Neural progenitor cell (in vitro differentiated cells): ENCODE data around the gene CD46. TPM values are rescaled to one million over a fixed set of nuclear protein-coding genes. Genes with fewer than 3 reads are reported as not detected.
"Not testable (repeated sequence)": the region's sequence is repeated elsewhere in the genome, so short reads cannot be mapped to it uniquely, and the experiment has no call there.

ENCODE experiments used
- DNase-seq: peaks from one replicate; pipeline ENCODE4 v3.0.0-alpha.2; 2016; ENCODE audit warnings: low spot score
- H2AFZ ChIP-seq: fragments of 200-600 bp; sonication (generic); replicated peaks from 2 replicates; pipeline ENCODE4 v1.6.1; 2016; ENCODE audit warnings: antibody characterized with exemption
- H3F3A ChIP-seq: fragments of 200-600 bp; sonication (generic); 2 replicates; pipeline ENCODE4 v1.6.1; 2016; ENCODE audit warnings: antibody characterized with exemption, low read depth
- H3K27ac ChIP-seq: fragments of 200-600 bp; sonication (generic); 2 replicates; pipeline ENCODE4 v1.5.1; 2016; ENCODE audit warnings: mild to moderate bottlenecking
- H3K27me3 ChIP-seq: fragments of 200-600 bp; sonication (generic); 2 replicates; pipeline ENCODE4 v1.6.1; 2016; ENCODE audit warnings: mild to moderate bottlenecking, moderate library complexity
- H3K36me3 ChIP-seq: fragments of 200-600 bp; sonication (generic); 2 replicates; pipeline ENCODE4 v1.5.1; 2016
- H3K4me1 ChIP-seq: fragments of 200-600 bp; sonication (generic); 2 replicates; pipeline ENCODE4 v1.6.1; 2016; ENCODE audit warnings: mixed run types
- H3K4me2 ChIP-seq: fragments of 200-600 bp; sonication (generic); 2 replicates; pipeline ENCODE4 v1.6.1; 2016
- H3K4me3 ChIP-seq: fragments of 200-600 bp; sonication (generic); 2 replicates; pipeline ENCODE4 v1.5.1; 2016
- H3K79me2 ChIP-seq: fragments of 200-600 bp; sonication (generic); 2 replicates; pipeline ENCODE4 v1.6.1; 2016; ENCODE audit warnings: low read depth
- H3K9ac ChIP-seq: fragments of 200-600 bp; sonication (generic); 2 replicates; pipeline ENCODE4 v1.6.1; 2016
- H3K9me3 ChIP-seq: fragments of 200-600 bp; sonication (generic); 2 replicates; pipeline ENCODE4 v1.5.1; 2016; ENCODE audit warnings: low read depth
- H4K20me1 ChIP-seq: fragments of 200-600 bp; sonication (generic); 2 replicates; pipeline ENCODE4 v1.6.1; 2016; ENCODE audit warnings: low read depth
- H3K27ac Mint-ChIP-seq: 3 replicates; pipeline ENCODE4 v1.8.0; 2021; ENCODE audit warnings: mixed read lengths
- H3K27me3 Mint-ChIP-seq: 2 replicates; pipeline ENCODE4 v1.8.0; 2022; ENCODE audit warnings: low read depth, mild to moderate bottlenecking, inconsistent platforms, moderate library complexity, mixed read lengths; ENCODE audit not compliant: insufficient read depth
- H3K36me3 Mint-ChIP-seq: 3 replicates; pipeline ENCODE4 v1.8.0; 2021; ENCODE audit warnings: mixed read lengths
- H3K4me1 Mint-ChIP-seq: 3 replicates; pipeline ENCODE4 v1.8.0; 2021; ENCODE audit warnings: mixed read lengths
- H3K4me3 Mint-ChIP-seq: 3 replicates; pipeline ENCODE4 v1.8.0; 2021; ENCODE audit warnings: mild to moderate bottlenecking, moderate library complexity, mixed read lengths
- H3K9me3 Mint-ChIP-seq: 3 replicates; pipeline ENCODE4 v1.8.0; 2020; ENCODE audit warnings: mixed read lengths
- CTCF ChIP-seq: fragments of 200-600 bp; sonication (generic); IDR thresholded peaks from 2 replicates; pipeline ENCODE4 v1.5.1; 2017; ENCODE audit warnings: antibody characterized with exemption, mild to moderate bottlenecking
- EZH2 ChIP-seq: fragments of 200-600 bp; sonication (generic); IDR thresholded peaks from 2 replicates; pipeline ENCODE4 v1.6.1; 2017; ENCODE audit warnings: antibody characterized with exemption, mild to moderate bottlenecking, moderate library complexity
- EZH2phosphoT487 ChIP-seq: fragments of 200-600 bp; sonication (generic); IDR thresholded peaks from 2 replicates; pipeline ENCODE4 v1.6.1; 2017; ENCODE audit warnings: antibody characterized with exemption
- total RNA-seq: library from RNA; depleted of rRNA; stranded (reverse); fragments of >200 nt; gene quantifications from 2 replicates; pipeline ENCODE4 v1.2.3, GENCODE V29; 2015; ENCODE audit warnings: low replicate concordance

CD46 gene
- total RNA-seq, 1 donor from 2014 or later: 186 TPM

DNA sequence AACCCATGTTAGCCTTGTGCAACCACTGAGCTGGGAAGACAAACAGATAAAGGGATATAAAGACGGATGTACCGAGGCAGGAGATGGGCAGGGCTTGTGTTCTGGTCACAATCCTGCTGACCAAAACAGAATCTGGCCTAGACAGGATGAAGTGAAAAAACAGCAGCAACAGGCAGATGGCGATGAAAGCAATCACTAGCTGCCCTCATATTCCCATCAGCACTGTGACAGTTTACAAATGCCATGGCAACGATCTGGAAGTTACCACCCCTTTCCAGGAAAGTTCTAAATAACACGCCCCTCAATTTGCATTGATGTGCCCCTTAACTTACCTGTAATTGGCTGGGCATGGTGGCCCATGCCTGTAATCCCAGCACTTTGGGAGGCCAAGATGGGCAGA, 40.6 kb upstream of the CD46 start:
- Histone ChIP-seq H3K79me2 (no peaks in the 10 kb centered on the region), H3K4me3 (no peak overlapping the region), H3K27ac (no peak overlapping the region), H3K4me1 (no peaks in the 10 kb centered on the region), H4K20me1 (no peaks in the 10 kb centered on the region), H3K36me3 (no peaks in the 10 kb centered on the region), H3F3A (no peaks in the 10 kb centered on the region), H3K27me3 (no peaks in the 10 kb centered on the region), H2AFZ (no peak overlapping the region), H3K9ac (no peak overlapping the region), H3K4me2 (no peak overlapping the region), H3K9me3 (no peaks in the 10 kb centered on the region)
- Mint-ChIP-seq H3K27ac (no peak overlapping the region), H3K4me1 (peaks cover 10% of the 10 kb centered on the region), H3K9me3 (peaks cover 7% of the 10 kb centered on the region), H3K4me3 (no peak overlapping the region), H3K27me3 (peaks cover 4% of the 10 kb centered on the region), H3K36me3 (no peaks in the 10 kb centered on the region)
- peak; percentile 2 for DNase-seq
- TF ChIP-seq CTCF (no peak), EZH2 (no peak), EZH2phosphoT487 (no peak)

DNA sequence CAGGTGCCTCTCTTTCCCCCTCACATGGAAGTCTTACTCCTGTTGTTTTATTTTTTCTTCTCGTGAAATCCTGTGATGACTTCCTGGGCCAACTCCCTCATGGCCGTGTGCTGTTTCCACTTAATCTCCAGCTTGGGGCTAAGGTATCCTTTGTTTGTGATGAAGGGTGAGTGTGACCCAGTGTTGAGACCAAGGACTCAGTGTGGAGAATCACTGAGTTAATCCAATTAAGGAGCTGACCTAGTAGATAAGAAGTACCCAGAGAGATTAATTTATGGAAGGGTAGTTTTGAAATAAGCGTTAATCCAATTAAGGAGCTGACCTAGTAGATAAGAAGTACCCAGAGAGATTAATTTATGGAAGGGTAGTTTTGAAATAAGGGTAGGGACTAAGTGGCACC, 39.2 kb upstream of the CD46 start:
- not testable (repeated sequence) for H3K27ac ChIP-seq, H2AFZ ChIP-seq, H3K9ac ChIP-seq, H3K27ac Mint-ChIP-seq, H3K4me3 Mint-ChIP-seq, H3F3A ChIP-seq, H3K4me1 ChIP-seq, H3K9me3 Mint-ChIP-seq, H3K4me3 ChIP-seq, H3K4me2 ChIP-seq, H4K20me1 ChIP-seq, H3K27me3 ChIP-seq, H3K79me2 ChIP-seq, H3K36me3 ChIP-seq, H3K9me3 ChIP-seq, H3K36me3 Mint-ChIP-seq, H3K27me3 Mint-ChIP-seq
- peaks cover 10% of the 10 kb centered on the region for H3K4me1 Mint-ChIP-seq
- DNase-seq: peak; percentile 3

DNA sequence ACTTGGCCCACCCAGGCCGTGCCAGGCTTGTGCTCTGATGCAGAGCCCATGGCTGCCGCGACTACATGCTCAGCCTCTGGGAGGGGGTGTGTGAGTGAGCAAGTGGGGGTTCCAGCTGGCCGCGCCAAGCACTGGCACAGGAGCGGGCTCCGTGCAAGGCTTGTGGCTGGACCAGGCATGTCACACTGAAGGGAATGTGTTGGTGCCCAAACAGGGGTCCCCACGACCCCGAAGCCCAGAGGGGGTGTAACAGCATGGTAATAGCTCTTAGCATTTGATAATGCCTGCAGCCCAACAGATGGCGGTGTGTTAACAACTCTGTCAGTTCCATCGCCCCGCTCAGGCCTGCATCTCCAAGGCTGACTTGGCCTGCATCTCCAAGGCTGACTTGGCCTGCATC, 38.3 kb upstream of the CD46 start:
- no peaks in the 10 kb centered on the region for H3K27me3 ChIP-seq
- H3K9me3 Mint-ChIP-seq: peaks cover 7% of the 10 kb centered on the region
- H3K4me3 Mint-ChIP-seq: no peak overlapping the region
- no peak overlapping the region for H3K4me2 ChIP-seq
- H3K36me3 Mint-ChIP-seq: no peaks in the 10 kb centered on the region
- DNase-seq: no peak
- peaks cover 10% of the 10 kb centered on the region for H3K4me1 Mint-ChIP-seq
- no peak for TF ChIP-seq EZH2phosphoT487
- TF ChIP-seq EZH2: no peak
- TF ChIP-seq CTCF: no peak
- H3K27me3 Mint-ChIP-seq: peaks cover 4% of the 10 kb centered on the region
- no peak overlapping the region for H3K4me3 ChIP-seq
- no peak overlapping the region for H3K9ac ChIP-seq
- no peaks in the 10 kb centered on the region for H3K79me2 ChIP-seq
- no peak overlapping the region for H3K27ac ChIP-seq
- no peaks in the 10 kb centered on the region for H3K9me3 ChIP-seq
- H4K20me1 ChIP-seq: no peaks in the 10 kb centered on the region
- no peaks in the 10 kb centered on the region for H3F3A ChIP-seq
- H3K36me3 ChIP-seq: no peaks in the 10 kb centered on the region
- H2AFZ ChIP-seq: no peak overlapping the region
- H3K27ac Mint-ChIP-seq: no peak overlapping the region
- H3K4me1 ChIP-seq: no peaks in the 10 kb centered on the region

GRCh38 chr1:207719234-207719633, 32.6 kb upstream of the CD46 start:
- no peak overlapping the region for H3K27ac Mint-ChIP-seq
- Histone ChIP-seq H3K36me3 (no peaks in the 10 kb centered on the region), H2AFZ (no peak overlapping the region), H3K4me3 (no peak overlapping the region), H3F3A (no peaks in the 10 kb centered on the region), H3K9ac (no peak overlapping the region), H3K4me1 (no peaks in the 10 kb centered on the region), H3K27ac (no peak overlapping the region), H3K27me3 (no peaks in the 10 kb centered on the region), H3K79me2 (no peaks in the 10 kb centered on the region), H4K20me1 (no peaks in the 10 kb centered on the region), H3K4me2 (no peak overlapping the region), H3K9me3 (peaks cover 4% of the 10 kb centered on the region)
- H3K4me3 Mint-ChIP-seq: no peak overlapping the region
- H3K27me3 Mint-ChIP-seq: no peaks in the 10 kb centered on the region
- no peak for DNase-seq
- peaks cover 2% of the 10 kb centered on the region for H3K9me3 Mint-ChIP-seq
- H3K4me1 Mint-ChIP-seq: no peaks in the 10 kb centered on the region
- TF ChIP-seq EZH2phosphoT487 (no peak), CTCF (no peak), EZH2 (no peak)
- H3K36me3 Mint-ChIP-seq: no peaks in the 10 kb centered on the region

DNA sequence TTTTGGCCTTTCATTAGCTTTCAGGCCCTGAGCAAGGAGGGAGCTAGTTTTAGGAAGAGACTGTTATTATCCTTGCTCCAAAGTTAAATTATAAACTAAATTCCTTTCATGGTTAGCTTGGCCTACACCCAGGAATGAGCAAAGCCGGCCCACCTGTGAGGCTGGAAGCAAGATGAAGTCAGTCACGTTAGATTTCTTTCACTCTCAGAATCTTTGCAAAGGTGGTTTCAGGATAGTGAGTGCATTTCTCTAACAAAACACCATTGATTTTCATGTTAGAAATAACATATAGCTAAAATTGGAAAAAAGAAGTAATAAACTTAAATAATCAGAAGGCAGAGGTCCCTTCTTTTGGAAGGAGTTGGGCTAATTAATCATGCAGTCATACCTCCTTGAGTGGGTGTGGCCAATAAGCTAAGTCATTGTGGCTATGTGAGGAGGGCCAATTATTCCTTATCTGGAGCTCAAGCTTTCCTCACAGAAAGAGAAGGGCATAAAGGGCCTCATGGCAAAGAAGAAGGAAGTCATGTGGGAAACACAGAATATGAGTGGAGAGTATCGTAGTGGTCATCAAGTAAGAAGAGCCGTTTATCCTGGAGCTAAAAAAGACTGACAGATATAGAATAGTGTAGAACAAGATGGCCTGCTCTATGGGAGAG, 23.5 kb upstream of the CD46 start:
- not testable (repeated sequence) for H3K9ac ChIP-seq, H3K27ac ChIP-seq, H3K79me2 ChIP-seq, H3K4me1 ChIP-seq, H3F3A ChIP-seq, H4K20me1 ChIP-seq, H3K4me1 Mint-ChIP-seq, H3K4me3 ChIP-seq, DNase-seq, H3K27me3 ChIP-seq, H3K27me3 Mint-ChIP-seq, H3K36me3 ChIP-seq, H3K36me3 Mint-ChIP-seq, H3K9me3 Mint-ChIP-seq, H3K9me3 ChIP-seq, H3K4me2 ChIP-seq, H2AFZ ChIP-seq, H3K27ac Mint-ChIP-seq, H3K4me3 Mint-ChIP-seq

DNA sequence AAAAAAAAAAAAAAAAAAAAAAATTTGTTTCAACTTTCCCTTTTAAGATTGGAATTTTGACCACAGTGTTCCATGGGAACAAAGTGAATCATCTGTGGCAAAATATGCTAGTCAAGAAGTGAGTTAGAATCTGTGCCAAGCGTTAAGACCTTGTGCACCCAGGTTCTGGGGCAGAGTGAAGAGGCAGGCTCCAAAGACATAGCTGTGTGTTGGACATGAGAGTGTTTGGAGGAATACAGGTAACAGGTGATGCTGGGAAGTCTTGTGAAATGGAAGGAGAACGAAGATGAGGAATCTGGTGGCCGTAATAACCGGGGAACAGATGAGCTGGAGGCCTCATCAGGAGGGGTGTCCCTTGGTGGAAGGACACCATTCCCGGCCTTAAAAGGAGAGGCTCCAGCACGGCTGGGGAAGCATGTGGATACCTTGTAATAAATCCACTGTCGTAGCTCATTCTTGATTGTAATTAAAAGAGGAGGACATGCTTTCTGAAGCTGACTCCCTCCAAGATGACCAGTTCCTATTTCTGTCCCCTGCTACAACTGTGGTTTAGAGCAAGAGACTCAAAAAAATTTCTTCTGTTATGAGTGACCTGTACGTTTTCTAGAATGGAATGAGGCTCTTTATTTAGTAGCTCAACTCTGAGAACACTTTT, 14.2 kb upstream of the CD46 start:
- DNase-seq, H3K27ac ChIP-seq, H3K36me3 Mint-ChIP-seq, H3K4me3 Mint-ChIP-seq, H3K9ac ChIP-seq, H3K27ac Mint-ChIP-seq, H4K20me1 ChIP-seq, H3F3A ChIP-seq, H3K4me2 ChIP-seq, H3K9me3 Mint-ChIP-seq, H3K27me3 ChIP-seq, H3K4me1 ChIP-seq, H3K36me3 ChIP-seq, H3K4me1 Mint-ChIP-seq, H3K4me3 ChIP-seq, H3K79me2 ChIP-seq, H3K9me3 ChIP-seq, H2AFZ ChIP-seq, H3K27me3 Mint-ChIP-seq: not testable (repeated sequence)
